ENCODE measurements around the gene MAPT. TPM values are rescaled to one million over a fixed set of nuclear protein-coding genes. Genes with fewer than 3 reads are reported as not detected.

Gene MAPT
- total RNA-seq, 1 experiment from 2014 or later = 8.3 TPM

- TF ChIP-seq EZH2 (IDR thresholded peaks at IDR 0.05; ENCODE audit: borderline replicate concordance, low read depth, low read length, poor library complexity, severe bottlenecking) = no peak
- TF ChIP-seq, protein P1, sequence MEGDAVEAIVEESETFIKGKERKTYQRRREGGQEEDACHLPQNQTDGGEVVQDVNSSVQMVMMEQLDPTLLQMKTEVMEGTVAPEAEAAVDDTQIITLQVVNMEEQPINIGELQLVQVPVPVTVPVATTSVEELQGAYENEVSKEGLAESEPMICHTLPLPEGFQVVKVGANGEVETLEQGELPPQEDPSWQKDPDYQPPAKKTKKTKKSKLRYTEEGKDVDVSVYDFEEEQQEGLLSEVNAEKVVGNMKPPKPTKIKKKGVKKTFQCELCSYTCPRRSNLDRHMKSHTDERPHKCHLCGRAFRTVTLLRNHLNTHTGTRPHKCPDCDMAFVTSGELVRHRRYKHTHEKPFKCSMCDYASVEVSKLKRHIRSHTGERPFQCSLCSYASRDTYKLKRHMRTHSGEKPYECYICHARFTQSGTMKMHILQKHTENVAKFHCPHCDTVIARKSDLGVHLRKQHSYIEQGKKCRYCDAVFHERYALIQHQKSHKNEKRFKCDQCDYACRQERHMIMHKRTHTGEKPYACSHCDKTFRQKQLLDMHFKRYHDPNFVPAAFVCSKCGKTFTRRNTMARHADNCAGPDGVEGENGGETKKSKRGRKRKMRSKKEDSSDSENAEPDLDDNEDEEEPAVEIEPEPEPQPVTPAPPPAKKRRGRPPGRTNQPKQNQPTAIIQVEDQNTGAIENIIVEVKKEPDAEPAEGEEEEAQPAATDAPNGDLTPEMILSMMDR (conservative IDR thresholded peaks at IDR 0.05; ENCODE audit: low read depth, low read length) = no peak
- no peak for DNase-seq (ENCODE audit: low spot score)
- H3K27me3 ChIP-seq (replicated peaks; ENCODE audit: insufficient read depth, low read depth, low read length, poor library complexity) = no peaks in the 10 kb centered on the region
- H3K4me3 ChIP-seq (ENCODE audit: low read depth, low read length, poor library complexity, severe bottlenecking) = no peak overlapping the region
- BruUV-seq (replicated peaks) = no TSS peak
- no peak overlapping the region for H3K27ac ChIP-seq (ENCODE audit: low read depth, low read length, poor library complexity, severe bottlenecking)
- ChIA-PET POLR2A (ENCODE audit: low non-redundant PET) (no interaction called here), CTCF (no interaction called here)
- no peaks in the 10 kb centered on the region for H3K36me3 ChIP-seq (ENCODE audit: insufficient read depth, low read length, poor library complexity, severe bottlenecking)
- H3K4me1 ChIP-seq (ENCODE audit: insufficient read depth, low read length, poor library complexity, severe bottlenecking) = no peaks in the 10 kb centered on the region
- H3K9me3 ChIP-seq (ENCODE audit: low read depth, low read length, poor library complexity, severe bottlenecking) = no peaks in the 10 kb centered on the region
- intact Hi-C loops (cut with micrococcal nuclease; ENCODE audit: unreplicated experiment) = no loop called here
These were observed 165.1 kb downstream of the MAPT start for GRCh38 chr17:46059486-46059885.

GRCh38 chr17:46060461-46060860, 166.1 kb downstream of the MAPT start:
- TF ChIP-seq EZH2 (IDR thresholded peaks at IDR 0.05; ENCODE audit: borderline replicate concordance, low read depth, low read length, poor library complexity, severe bottlenecking) = no peak
- TF ChIP-seq, protein P1 (conservative IDR thresholded peaks at IDR 0.05; ENCODE audit: low read depth, low read length) = no peak
- BruUV-seq (replicated peaks) = no TSS peak
- Histone ChIP-seq H3K27ac (ENCODE audit: low read depth, low read length, poor library complexity, severe bottlenecking) (no peak overlapping the region), H3K4me1 (ENCODE audit: insufficient read depth, low read length, poor library complexity, severe bottlenecking) (no peaks in the 10 kb centered on the region), H3K4me3 (ENCODE audit: low read depth, low read length, poor library complexity, severe bottlenecking) (no peak overlapping the region), H3K9me3 (ENCODE audit: low read depth, low read length, poor library complexity, severe bottlenecking) (no peaks in the 10 kb centered on the region), H3K36me3 (ENCODE audit: insufficient read depth, low read length, poor library complexity, severe bottlenecking) (no peaks in the 10 kb centered on the region), H3K27me3 (replicated peaks; ENCODE audit: insufficient read depth, low read depth, low read length, poor library complexity) (no peaks in the 10 kb centered on the region)
- DNase-seq (ENCODE audit: low spot score) = no peak
- ChIA-PET POLR2A (ENCODE audit: low non-redundant PET) (no interaction called here), CTCF (no interaction called here)
- intact Hi-C loops (cut with micrococcal nuclease; ENCODE audit: unreplicated experiment) = no loop called here

- Histone ChIP-seq H3K27me3 (replicated peaks; ENCODE audit: insufficient read depth, low read depth, low read length, poor library complexity) (no peaks in the 10 kb centered on the region), H3K9me3 (ENCODE audit: low read depth, low read length, poor library complexity, severe bottlenecking) (no peaks in the 10 kb centered on the region), H3K4me3 (ENCODE audit: low read depth, low read length, poor library complexity, severe bottlenecking) (no peak overlapping the region), H3K4me1 (ENCODE audit: insufficient read depth, low read length, poor library complexity, severe bottlenecking) (no peaks in the 10 kb centered on the region), H3K27ac (ENCODE audit: low read depth, low read length, poor library complexity, severe bottlenecking) (no peak overlapping the region), H3K36me3 (ENCODE audit: insufficient read depth, low read length, poor library complexity, severe bottlenecking) (peaks cover 5% of the 10 kb centered on the region)
- TF ChIP-seq, protein P1 (conservative IDR thresholded peaks at IDR 0.05; ENCODE audit: low read depth, low read length) = peak; percentile 38; the same call in 1 of the 2 replicates
- TF ChIP-seq EZH2 (IDR thresholded peaks at IDR 0.05; ENCODE audit: borderline replicate concordance, low read depth, low read length, poor library complexity, severe bottlenecking) = no peak
- ChIA-PET POLR2A (ENCODE audit: low non-redundant PET) (no interaction called here), CTCF (no interaction called here)
- intact Hi-C loops (cut with micrococcal nuclease; ENCODE audit: unreplicated experiment) = no loop called here
- peak; percentile 20 for DNase-seq (ENCODE audit: low spot score)
- BruUV-seq (replicated peaks) = no TSS peak
These were observed 167.1 kb downstream of the MAPT start for GRCh38 chr17:46061435-46061834.

Data from A673 (cell line).